ENCODE results near the gene PPID.
"Not testable (repeated sequence)": the region's sequence is repeated elsewhere in the genome, so short reads cannot be mapped to it uniquely, and the experiment has no call there.

The PPID gene

DNA sequence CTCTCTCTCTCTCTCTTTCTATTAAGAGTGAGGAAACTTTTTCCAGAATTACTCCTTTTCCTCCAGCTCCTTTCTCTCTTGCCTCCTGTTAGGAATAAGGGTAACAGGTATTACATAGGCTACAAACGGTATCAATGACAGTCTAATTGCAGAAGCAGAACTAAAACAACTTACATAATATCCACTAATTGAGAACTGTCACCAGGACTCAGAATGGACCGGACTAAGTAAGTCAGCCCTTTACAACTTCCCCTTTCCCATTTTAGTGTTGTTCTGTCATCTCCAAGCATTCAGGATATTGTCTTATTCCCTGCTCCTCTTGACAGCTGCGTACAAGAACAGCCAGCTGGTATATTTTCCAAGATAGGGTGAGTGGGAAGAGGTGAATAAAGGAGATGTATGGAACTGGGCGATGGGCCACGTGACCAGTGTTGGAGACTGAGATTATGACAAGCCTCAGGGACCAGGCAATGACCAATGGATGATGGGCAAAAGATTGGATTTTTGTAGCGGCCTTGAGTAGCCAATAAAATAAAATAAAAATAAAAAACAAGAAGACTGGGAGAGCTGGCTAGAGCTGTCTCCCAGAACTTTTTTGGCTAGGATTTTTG, 43.3 kb upstream of the PPID start:
- no peak for DNase-seq (ENCODE audit: low spot score)
- TF ChIP-seq, protein P1, sequence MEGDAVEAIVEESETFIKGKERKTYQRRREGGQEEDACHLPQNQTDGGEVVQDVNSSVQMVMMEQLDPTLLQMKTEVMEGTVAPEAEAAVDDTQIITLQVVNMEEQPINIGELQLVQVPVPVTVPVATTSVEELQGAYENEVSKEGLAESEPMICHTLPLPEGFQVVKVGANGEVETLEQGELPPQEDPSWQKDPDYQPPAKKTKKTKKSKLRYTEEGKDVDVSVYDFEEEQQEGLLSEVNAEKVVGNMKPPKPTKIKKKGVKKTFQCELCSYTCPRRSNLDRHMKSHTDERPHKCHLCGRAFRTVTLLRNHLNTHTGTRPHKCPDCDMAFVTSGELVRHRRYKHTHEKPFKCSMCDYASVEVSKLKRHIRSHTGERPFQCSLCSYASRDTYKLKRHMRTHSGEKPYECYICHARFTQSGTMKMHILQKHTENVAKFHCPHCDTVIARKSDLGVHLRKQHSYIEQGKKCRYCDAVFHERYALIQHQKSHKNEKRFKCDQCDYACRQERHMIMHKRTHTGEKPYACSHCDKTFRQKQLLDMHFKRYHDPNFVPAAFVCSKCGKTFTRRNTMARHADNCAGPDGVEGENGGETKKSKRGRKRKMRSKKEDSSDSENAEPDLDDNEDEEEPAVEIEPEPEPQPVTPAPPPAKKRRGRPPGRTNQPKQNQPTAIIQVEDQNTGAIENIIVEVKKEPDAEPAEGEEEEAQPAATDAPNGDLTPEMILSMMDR (IDR thresholded peaks at IDR 0.05; ENCODE audit: extremely low read depth, missing control alignments): no peak

- TF ChIP-seq, protein P1 (IDR thresholded peaks at IDR 0.05; ENCODE audit: extremely low read depth, missing control alignments): no peak
- no peak for DNase-seq (ENCODE audit: low spot score)
Observed at GRCh38 chr4:158763462-158763861, 40.3 kb upstream of the PPID start.

DNA sequence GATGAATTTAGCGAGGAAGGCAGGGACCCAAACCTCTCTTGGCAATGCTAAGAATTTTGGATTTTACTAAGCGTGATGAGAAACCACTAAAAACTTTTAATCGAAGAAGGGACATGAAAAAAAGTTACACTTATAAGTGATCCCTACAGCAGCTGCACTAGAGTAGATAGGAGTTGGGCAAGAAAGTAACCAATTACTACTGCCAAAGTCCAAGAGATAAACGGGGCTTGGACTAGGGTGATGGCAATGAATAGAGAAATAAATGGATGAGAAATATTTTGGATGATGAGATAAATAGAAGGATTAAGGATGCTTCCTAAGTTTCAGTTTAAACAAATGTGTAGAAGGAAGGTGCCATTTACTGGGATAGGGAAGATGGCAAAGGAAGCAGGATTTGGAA, 39.4 kb upstream of the PPID start:
- DNase-seq (ENCODE audit: low spot score): no peak
- TF ChIP-seq, protein P1 (IDR thresholded peaks at IDR 0.05; ENCODE audit: extremely low read depth, missing control alignments): no peak

- TF ChIP-seq, protein P1 (IDR thresholded peaks at IDR 0.05; ENCODE audit: extremely low read depth, missing control alignments): no peak
- DNase-seq (ENCODE audit: low spot score): no peak
Observed at GRCh38 chr4:158760866-158761265, 37.7 kb upstream of the PPID start.

DNA sequence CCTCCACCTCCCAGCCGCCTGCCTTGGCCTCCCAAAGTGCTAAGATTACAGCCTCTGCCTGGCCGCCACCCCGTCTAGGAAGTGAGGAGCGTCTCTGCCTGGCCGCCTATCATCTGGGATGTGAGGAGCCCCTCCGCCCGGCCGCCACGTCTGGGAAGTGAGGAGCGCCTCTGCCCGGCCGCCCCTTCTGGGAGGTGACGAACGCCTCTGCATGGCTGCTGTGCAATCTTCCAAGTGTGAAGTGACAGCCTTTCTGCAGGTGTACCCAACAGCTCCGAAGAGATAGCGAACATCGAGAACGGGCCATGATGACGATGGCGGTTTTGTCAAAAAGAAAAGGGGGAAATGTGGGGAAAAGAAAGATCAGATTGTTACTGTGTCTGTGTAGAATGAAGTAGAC, 36.3 kb upstream of the PPID start:
- not testable (repeated sequence) for DNase-seq (ENCODE audit: low spot score)

GRCh38 chr4:158758703-158759102, 35.5 kb upstream of the PPID start:
- TF ChIP-seq, protein P1 (IDR thresholded peaks at IDR 0.05; ENCODE audit: extremely low read depth, missing control alignments): no peak

DNA sequence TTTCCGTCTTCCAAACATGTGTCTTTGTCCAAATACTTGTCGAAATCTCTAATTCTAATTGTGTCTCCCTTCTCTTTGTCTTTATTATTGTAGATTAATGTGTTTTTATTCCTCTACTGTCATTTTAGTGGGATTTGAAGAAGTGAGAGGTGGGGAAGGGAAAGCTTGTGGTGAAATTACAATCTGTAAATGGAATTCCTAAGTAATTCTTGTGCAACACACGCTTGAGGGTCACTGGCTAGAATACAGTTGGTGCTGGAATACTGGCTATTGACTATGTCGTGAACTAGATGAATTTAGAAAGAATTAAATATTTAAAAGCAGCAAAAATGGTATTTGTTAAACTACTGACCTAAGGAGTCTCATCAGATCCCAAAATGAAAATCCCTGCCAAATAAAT, 34.9 kb upstream of the PPID start:
- TF ChIP-seq, protein P1 (IDR thresholded peaks at IDR 0.05; ENCODE audit: extremely low read depth, missing control alignments): no peak

More at GRCh38 chr4:158758703-158759102, 35.5 kb upstream of the PPID start:
- DNase-seq (ENCODE audit: low spot score): no peak

DNA sequence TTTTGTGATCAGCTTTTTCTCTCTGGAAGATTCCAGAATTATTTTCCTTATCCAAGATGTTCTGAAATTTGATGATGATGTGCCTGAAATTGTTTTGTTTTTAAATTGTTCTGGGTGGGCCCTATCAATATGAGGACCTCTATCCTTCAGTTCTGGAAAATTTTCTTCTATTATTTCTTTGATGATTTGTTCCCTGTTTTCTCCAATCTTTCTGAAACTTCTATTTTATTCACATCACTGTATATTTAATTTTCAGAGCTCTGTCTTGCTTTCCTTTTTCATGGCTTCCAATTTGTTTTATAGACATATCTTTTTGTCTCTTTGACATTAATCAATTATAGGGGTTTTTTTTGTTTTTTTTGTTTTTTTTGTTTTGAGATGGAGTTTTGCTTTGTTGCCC, 33.4 kb upstream of the PPID start:
- DNase-seq (ENCODE audit: low spot score): no peak
- TF ChIP-seq, protein P1 (IDR thresholded peaks at IDR 0.05; ENCODE audit: extremely low read depth, missing control alignments): no peak

More for the DNA sequence above, 34.9 kb upstream of the PPID start:
- DNase-seq (ENCODE audit: low spot score): no peak

DNA sequence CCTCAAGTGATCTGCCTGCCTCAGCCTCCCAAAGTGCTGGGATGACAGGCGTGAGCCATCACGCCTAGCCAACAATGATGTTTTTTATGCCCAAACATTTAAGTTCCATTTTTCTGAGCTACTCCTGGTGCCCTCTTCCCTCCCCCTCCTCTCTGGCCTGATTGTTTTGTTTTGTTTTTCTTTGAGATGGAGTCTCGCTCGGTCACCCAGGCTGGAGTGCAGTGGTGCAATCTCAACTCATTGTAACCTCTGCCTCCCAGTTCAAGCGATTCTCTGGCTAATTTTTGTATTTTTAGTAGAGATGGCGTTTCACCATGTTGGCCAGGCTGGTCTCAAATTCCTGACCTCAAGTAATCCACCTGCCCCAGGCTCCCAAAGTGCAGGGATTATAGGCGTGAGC, 32.6 kb upstream of the PPID start:
- DNase-seq (ENCODE audit: low spot score): not testable (repeated sequence)

All from GM20000 (cell line).